ENCODE results near the gene VAPA.

The VAPA gene

DNA sequence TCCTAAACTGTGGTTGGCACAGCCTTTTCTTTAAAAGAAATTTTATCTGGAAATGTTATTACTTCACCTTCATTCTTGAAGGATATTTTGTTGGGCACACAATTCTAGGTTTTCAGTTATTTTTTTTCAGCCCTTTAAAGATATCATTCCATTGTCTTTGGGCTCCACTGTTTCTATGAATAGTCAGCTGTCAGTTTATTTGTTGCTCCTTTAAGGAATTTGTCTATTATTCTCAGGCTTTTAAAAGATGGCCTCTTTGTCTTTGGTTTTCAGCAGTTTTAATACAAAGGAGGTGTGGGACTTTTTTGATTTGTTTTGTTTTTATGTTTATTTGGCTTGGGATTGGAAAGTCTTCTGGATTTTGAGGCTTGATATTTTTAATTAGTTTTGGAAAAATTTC is 61.8 kb downstream of the VAPA start:
- ChIA-PET POLR2A (ENCODE audit: low non-redundant PET) (no interaction called here), CTCF (no interaction called here)
- no peak for DNase-seq (ENCODE audit: low spot score)
- H3K27ac ChIP-seq, result no peak overlapping the region
- TF ChIP-seq, protein P1, sequence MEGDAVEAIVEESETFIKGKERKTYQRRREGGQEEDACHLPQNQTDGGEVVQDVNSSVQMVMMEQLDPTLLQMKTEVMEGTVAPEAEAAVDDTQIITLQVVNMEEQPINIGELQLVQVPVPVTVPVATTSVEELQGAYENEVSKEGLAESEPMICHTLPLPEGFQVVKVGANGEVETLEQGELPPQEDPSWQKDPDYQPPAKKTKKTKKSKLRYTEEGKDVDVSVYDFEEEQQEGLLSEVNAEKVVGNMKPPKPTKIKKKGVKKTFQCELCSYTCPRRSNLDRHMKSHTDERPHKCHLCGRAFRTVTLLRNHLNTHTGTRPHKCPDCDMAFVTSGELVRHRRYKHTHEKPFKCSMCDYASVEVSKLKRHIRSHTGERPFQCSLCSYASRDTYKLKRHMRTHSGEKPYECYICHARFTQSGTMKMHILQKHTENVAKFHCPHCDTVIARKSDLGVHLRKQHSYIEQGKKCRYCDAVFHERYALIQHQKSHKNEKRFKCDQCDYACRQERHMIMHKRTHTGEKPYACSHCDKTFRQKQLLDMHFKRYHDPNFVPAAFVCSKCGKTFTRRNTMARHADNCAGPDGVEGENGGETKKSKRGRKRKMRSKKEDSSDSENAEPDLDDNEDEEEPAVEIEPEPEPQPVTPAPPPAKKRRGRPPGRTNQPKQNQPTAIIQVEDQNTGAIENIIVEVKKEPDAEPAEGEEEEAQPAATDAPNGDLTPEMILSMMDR (conservative IDR thresholded peaks at IDR 0.05; ENCODE audit: low read depth), result no peak

DNA sequence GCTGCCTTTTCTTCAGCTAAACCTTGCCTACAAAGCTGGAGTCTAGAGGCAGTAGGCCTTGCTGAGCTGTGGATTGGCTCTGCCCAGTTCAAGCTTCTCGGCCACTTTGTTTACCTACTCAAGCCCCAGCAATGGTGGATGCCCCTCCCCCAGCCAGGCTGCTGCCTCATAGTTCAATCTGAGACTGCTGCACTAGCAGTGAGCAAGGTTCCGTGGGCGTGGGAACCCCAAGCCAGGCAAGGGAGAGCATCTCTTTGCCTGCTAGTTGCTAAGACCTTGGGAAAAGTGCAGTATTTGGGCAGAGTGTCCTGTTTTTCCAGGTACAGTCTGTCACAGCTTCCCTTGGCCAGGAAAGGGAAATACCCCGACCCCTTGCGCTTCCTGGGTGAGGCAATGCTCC is 68.9 kb downstream of the VAPA start:
- CTCF ChIA-PET, result interaction anchor here (0.7 to 1.4 kb wide), 2 partner anchors 89 to 540 kb away, joined by 3 to 6 read pairs; no protein-coding TSS in a partner anchor
- POLR2A ChIA-PET (ENCODE audit: low non-redundant PET), result no interaction called here

DNA sequence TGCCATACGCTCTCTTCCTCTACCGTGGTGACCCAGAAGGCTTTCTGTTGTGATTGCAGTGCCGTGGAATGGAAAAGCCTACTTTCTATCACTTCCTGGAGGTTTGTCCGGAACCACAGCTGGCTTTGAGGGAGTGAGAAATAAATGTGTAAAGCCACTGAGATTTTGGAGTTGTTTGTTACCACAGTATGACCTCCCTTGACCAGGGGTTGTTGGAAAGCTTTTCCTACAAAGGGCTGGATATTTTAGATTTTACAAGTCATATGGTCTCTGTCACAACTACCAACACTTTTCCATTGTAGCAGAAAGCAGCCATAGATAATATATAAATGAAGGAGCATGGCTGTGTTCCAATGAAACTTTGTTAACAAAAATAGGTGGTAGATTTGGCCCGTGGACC is 70.3 kb downstream of the VAPA start:
- POLR2A ChIA-PET (ENCODE audit: low non-redundant PET), result interaction anchor here (0.7 kb wide), 1 partner anchor 359 kb away, joined by 3 read pairs; no protein-coding TSS in a partner anchor
- H3K27ac ChIP-seq, result no peak overlapping the region
- DNase-seq (ENCODE audit: low spot score), result no peak
- TF ChIP-seq, protein P1 (conservative IDR thresholded peaks at IDR 0.05; ENCODE audit: low read depth), result no peak
- CTCF ChIA-PET, result no interaction called here

More for the DNA sequence above, 68.9 kb downstream of the VAPA start:
- H3K27ac ChIP-seq, result no peak overlapping the region
- DNase-seq (ENCODE audit: low spot score), result no peak
- TF ChIP-seq, protein P1 (conservative IDR thresholded peaks at IDR 0.05; ENCODE audit: low read depth), result no peak

DNA sequence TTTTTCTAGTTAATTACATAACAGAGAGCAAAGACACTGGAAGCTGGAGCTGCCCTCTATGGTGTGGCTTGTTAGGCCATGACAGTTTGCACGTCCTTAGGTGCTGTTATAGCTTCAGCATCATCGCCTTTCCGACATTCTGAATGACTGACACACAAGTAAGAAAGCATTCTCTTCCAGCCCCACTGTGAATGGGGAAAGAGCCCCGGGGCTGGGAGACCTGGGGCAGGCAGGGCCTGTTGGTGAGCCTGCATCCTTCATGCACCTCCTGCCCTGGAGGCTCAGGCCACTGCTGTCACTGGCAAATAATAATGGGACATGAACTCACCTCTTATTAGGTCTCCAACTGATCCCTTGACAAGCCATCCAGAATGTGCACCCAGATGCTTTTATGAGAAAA is 71.8 kb downstream of the VAPA start:
- POLR2A ChIA-PET (ENCODE audit: low non-redundant PET), result no interaction called here
- TF ChIP-seq, protein P1 (conservative IDR thresholded peaks at IDR 0.05; ENCODE audit: low read depth), result no peak
- CTCF ChIA-PET, result interaction anchor here (0.5 to 1.0 kb wide), 2 partner anchors 14 to 174 kb away, joined by 3 to 4 read pairs; no protein-coding TSS in a partner anchor
- no peak overlapping the region for H3K27ac ChIP-seq
- DNase-seq (ENCODE audit: low spot score), result no peak

DNA sequence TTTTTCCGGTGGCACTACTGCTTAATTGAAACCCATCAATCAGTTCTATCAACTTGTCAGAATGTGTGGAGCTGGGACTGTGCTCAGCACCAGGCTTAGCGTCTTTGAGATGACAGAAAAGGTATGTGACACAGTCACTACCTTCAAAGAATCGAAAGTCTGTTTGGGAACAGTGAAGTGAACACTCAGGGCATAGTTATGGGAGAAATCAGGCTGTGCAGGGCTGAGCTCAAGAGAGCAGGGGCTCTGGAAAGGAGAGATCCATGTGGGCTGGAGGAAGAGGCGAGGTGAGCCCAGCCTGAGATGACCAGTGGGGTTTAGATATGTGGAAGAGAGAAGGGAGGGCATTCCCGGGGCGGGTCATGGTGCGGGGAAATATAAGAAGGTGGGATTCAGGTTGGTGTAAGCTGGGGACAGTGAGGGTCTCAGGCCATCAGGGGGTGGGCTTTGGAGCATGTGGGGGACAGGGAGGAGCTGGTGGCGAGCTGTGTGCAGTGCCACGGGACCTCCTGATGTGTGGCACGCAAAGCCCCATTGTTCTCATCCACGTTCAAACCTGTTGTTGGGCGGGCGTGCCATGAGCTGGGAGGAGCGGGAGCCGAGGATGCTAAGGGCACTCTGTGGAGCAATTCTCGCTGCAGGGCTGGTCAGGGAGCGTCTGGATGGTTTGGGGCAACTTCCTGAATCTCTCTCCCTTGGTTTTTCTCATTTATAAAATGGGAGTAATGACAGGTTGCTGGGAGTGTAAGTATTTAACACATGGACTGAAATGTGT is 72.5 kb downstream of the VAPA start:
- ChIA-PET CTCF (no interaction called here), POLR2A (ENCODE audit: low non-redundant PET) (no interaction called here)
- TF ChIP-seq, protein P1 (conservative IDR thresholded peaks at IDR 0.05; ENCODE audit: low read depth), result no peak
- DNase-seq (ENCODE audit: low spot score), result no peak
- no peak overlapping the region for H3K27ac ChIP-seq

DNA sequence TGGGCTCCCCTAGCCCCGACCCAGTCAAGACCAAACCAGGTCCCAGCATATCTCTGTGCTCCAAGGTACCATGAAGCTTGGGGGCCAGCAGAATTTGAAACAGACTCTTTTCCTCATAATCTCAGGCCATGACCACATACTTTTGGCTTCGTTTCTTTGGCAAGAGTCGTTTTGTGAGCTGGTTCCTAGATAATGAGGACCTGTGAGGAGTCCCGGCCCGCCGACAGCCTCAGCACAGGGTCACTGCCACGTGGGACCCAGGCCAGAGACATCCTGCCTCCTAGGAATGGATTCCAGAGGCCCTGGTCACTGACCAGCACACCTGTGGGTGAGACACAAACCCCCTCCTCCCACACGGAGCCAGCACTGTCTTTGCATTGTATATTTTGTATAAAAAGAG is 73.5 kb downstream of the VAPA start:
- TF ChIP-seq, protein P1 (conservative IDR thresholded peaks at IDR 0.05; ENCODE audit: low read depth), result no peak
- ChIA-PET POLR2A (ENCODE audit: low non-redundant PET) (no interaction called here), CTCF (no interaction called here)
- no peak for DNase-seq (ENCODE audit: low spot score)
- no peak overlapping the region for H3K27ac ChIP-seq
